ENCODE results near the gene FAM111B.

The FAM111B gene

DNA sequence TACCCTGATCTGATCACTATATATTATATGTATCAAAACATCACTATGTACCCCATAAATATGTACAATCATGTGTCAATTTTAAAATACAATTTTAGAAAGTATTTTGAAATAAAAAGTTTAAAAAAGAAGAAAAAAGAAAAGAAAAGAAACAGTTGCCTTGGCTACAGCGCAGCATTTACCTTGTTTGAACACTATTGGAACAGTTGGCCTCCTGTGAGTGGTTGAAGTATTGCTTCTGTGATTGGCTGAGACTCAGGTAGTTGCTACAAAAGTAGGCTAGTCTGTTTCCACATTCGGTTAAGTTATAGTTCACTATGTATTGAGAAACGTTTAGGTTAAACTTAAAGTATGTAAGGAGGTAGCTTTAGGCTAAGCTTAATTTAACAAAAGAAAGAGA lies 57.0 kb downstream of the FAM111B start:
- Histone ChIP-seq H3K36me3 (no peaks in the 10 kb centered on the region), H3K4me1 (no peaks in the 10 kb centered on the region), H3K27ac (no peak overlapping the region), H3K9me3 (no peaks in the 10 kb centered on the region), H3K4me3 (no peak overlapping the region), H3K27me3 (peaks cover 0 to 15% of the 10 kb centered on the region in 2 donors)
- TF ChIP-seq, protein P1, sequence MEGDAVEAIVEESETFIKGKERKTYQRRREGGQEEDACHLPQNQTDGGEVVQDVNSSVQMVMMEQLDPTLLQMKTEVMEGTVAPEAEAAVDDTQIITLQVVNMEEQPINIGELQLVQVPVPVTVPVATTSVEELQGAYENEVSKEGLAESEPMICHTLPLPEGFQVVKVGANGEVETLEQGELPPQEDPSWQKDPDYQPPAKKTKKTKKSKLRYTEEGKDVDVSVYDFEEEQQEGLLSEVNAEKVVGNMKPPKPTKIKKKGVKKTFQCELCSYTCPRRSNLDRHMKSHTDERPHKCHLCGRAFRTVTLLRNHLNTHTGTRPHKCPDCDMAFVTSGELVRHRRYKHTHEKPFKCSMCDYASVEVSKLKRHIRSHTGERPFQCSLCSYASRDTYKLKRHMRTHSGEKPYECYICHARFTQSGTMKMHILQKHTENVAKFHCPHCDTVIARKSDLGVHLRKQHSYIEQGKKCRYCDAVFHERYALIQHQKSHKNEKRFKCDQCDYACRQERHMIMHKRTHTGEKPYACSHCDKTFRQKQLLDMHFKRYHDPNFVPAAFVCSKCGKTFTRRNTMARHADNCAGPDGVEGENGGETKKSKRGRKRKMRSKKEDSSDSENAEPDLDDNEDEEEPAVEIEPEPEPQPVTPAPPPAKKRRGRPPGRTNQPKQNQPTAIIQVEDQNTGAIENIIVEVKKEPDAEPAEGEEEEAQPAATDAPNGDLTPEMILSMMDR (IDR thresholded peaks at IDR 0.05) = no peak
- DNase-seq = no peak
- intact Hi-C loops (cut with DNase I; ENCODE audit: low total_unique reads) = no loop called here

DNA sequence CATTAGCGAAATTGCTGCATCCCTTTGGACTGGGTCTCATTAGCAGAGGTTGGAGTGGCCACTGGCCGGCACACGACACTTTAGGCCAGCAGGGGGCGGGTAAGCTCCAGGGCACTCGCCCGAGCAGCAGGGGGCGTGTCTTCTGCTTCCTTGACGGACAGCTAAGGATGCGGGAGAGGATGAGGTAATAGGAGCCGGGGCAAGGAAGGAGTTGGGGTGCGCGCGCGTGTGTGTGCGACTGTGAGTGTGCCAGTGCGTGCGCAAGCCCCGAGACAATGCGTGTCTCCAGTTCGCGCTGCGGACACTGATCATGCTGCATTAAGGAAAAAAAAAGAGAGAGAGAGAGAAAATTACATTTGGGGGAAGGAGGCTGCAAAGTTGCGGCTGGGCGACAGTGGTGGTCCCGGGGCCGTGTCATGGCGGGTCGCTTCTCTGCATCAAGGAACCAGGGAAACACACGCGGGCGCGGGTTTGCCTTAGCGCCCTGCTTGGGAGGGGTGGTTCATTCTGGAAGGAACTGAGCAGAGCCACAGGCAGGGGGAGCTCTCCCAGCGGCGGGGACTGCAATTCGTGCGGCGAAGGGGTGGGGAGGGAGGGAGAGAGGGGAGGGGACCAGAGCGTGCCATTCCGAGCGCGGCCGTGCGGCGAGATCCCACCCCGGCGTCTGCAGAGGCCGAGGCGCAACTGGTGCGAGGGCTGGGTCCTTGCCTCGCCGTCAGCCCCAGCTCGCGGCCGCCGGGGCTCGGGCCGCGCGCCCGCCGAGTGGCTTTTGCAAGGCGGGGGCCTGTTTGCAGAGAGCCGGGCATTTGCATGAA lies 64.7 kb downstream of the FAM111B start, which contains the start of gene DTX4:
Gene DTX4, plus strand, starts transcription at position 625 of the 815 bp plus-strand sequence. CDS start 464 bp downstream, outside the sequence.
- peak; percentile 92 to 93 for DNase-seq
- intact Hi-C loops (cut with DNase I; ENCODE audit: low total_unique reads) = loop anchor here (2.0 to 5.0 kb wide), 2 partner anchors 35 to 111 kb away; no protein-coding TSS in a partner anchor
- TF ChIP-seq, protein P1 (IDR thresholded peaks at IDR 0.05) = peak; percentile 83 to 95
- no peaks in the 10 kb centered on the region for H3K27me3 ChIP-seq
- no peak within 1 kb of the TSS for H3K27ac ChIP-seq
- peaks cover 0 to 19% (median 15%) of the 10 kb centered on the region in 4 donors for H3K4me1 ChIP-seq
- H3K4me3 ChIP-seq = peak within 1 kb of the TSS; percentile 58 to 72
- H3K9me3 ChIP-seq = no peaks in the 10 kb centered on the region
- H3K36me3 ChIP-seq = no peaks in the 10 kb centered on the region

DNA sequence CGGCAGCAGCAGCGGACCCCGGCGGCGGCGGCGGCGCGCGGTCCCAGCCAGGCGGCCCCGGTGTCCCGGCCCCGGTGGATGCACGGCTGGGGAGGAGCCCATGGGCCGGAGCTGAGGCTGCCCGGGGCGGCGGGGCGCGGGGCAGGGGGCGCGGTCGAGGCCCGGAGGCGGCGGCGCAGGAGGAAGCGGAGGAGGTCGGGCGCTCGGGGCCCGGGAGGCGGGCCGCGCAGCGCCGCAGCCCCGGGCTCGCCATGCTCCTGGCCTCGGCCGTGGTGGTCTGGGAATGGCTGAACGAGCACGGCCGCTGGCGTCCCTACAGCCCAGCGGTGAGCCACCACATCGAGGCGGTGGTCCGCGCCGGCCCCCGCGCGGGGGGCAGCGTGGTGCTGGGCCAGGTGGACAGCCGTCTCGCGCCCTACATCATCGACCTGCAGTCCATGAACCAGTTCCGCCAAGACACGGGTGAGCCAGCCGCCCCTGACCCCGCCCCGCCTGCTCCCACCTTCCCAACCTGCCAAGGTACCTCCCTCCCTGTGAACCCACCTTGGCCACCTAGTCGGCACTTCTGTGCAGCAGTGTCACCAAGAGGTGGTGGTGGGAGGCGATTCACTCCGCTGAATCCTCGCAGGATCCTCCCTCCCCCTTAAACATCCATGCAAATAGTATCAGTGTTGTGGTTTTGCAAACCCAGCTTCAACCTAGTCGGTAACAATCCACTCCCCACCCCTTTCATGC lies 65.5 kb downstream of the FAM111B start:
- Histone ChIP-seq H3K4me3 (peak overlapping the region; percentile 58 to 72), H3K4me1 (peaks cover 0 to 19% (median 15%) of the 10 kb centered on the region in 4 donors), H3K27me3 (no peaks in the 10 kb centered on the region), H3K27ac (no peak overlapping the region), H3K36me3 (no peaks in the 10 kb centered on the region), H3K9me3 (no peaks in the 10 kb centered on the region)
- no peak for DNase-seq
- TF ChIP-seq, protein P1 (IDR thresholded peaks at IDR 0.05) = no peak
- intact Hi-C loops (cut with DNase I; ENCODE audit: low total_unique reads) = loop anchor here (2.0 to 5.0 kb wide), 2 partner anchors 34 to 110 kb away; no protein-coding TSS in a partner anchor

DNA sequence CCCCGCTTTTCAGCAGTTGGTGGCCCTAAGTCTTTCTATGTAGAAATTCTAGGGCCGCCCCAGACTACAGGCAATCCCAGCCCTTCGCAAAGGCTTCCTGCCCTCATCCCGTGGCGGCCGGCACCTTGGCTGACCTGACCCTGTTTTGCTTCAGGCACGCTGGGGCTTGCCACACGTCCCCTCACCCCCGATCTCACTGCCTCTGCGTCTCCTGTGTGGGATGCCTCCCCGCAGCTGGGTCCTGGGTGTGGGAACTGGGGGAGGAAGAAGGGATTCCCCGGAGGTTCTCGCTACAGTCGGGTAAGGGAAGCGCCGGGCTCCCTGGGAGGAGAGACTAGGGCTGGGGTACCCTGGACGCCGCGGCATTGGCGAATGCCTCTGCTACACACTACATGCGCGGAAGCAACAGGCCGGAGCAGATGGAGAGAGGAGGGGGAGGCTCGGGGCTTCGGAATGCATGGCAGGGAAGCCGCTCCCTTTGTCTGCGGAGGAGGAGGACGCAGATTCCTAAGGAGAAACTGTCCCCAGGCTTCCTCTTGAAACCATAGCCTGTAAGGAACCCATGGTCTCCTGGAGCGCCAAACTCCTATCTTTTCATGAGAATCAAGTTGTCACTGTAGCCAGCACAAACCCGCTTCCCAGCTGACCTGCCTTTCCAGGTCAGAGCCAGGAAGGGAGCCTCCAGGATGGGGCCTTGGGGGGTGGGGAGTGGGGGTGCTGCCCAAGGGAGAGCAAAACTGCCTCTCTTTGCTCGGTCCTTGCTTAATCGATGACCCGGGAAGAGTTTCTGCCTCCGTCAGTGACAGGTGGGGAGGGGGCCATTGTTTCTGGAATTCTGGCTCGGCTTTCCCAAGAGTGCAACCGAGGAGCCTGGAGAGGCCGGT lies 66.3 kb downstream of the FAM111B start:
- DNase-seq = no peak
- Histone ChIP-seq H3K27ac (no peak overlapping the region), H3K9me3 (no peaks in the 10 kb centered on the region), H3K4me1 (peaks cover 0 to 19% (median 15%) of the 10 kb centered on the region in 4 donors), H3K4me3 (peak overlapping the region; percentile 58 to 72), H3K27me3 (no peaks in the 10 kb centered on the region), H3K36me3 (no peaks in the 10 kb centered on the region)
- TF ChIP-seq, protein P1 (IDR thresholded peaks at IDR 0.05) = no peak
- intact Hi-C loops (cut with DNase I; ENCODE audit: low total_unique reads) = loop anchor here (2.0 to 5.0 kb wide), 2 partner anchors 33 to 109 kb away; no protein-coding TSS in a partner anchor
